KMS-11 (cell line): Measurements from ENCODE around the gene DRC7.
"Not testable (repeated sequence)": the region's sequence is repeated elsewhere in the genome, so short reads cannot be mapped to it uniquely, and the experiment has no call there.

Experiments used
- H2AFZ ChIP-seq: fragments of 200-600 bp; sonication (generic); 2 replicates; pipeline ENCODE4 v1.6.1; 2016; ENCODE audit warnings: antibody characterized with exemption, mixed run types, low read depth
- H3K27ac ChIP-seq: fragments of 200-600 bp; sonication (generic); 2 replicates; pipeline ENCODE4 v1.6.1; 2016; ENCODE audit warnings: mild to moderate bottlenecking, mixed run types
- H3K27me3 ChIP-seq: fragments of 200-600 bp; sonication (generic); 2 replicates; pipeline ENCODE4 v1.6.1; 2017; ENCODE audit warnings: mild to moderate bottlenecking, low read depth, mixed run types, moderate library complexity; ENCODE audit not compliant: insufficient read depth
- H3K36me3 ChIP-seq: fragments of 200-600 bp; sonication (generic); 2 replicates; pipeline ENCODE4 v1.6.1; 2017; ENCODE audit warnings: mild to moderate bottlenecking, mixed run types; ENCODE audit not compliant: insufficient read depth
- H3K4me1 ChIP-seq: fragments of 200-600 bp; sonication (generic); 2 replicates; pipeline ENCODE4 v1.6.1; 2016; ENCODE audit warnings: mild to moderate bottlenecking, low read depth, mixed run types; ENCODE audit not compliant: poor library complexity, severe bottlenecking
- H3K4me2 ChIP-seq: fragments of 200-600 bp; sonication (generic); 2 replicates; pipeline ENCODE4 v1.7.0; 2016; ENCODE audit warnings: mild to moderate bottlenecking, mixed run types
- H3K4me3 ChIP-seq: fragments of 200-600 bp; sonication (generic); IDR thresholded peaks from 2 replicates; pipeline ENCODE4 v1.6.1; 2017; ENCODE audit warnings: low read depth, low read length, mixed read lengths; ENCODE audit not compliant: insufficient read depth
- H3K79me2 ChIP-seq: fragments of 200-600 bp; sonication (generic); 2 replicates; pipeline ENCODE4 v1.6.1; 2016; ENCODE audit warnings: low read depth, mixed run types; ENCODE audit not compliant: insufficient read depth
- H3K9ac ChIP-seq: fragments of 200-600 bp; sonication (generic); 2 replicates; pipeline ENCODE4 v1.6.1; 2016; ENCODE audit warnings: mild to moderate bottlenecking, mixed run types
- H4K20me1 ChIP-seq: fragments of 200-600 bp; sonication (generic); 2 replicates; pipeline ENCODE4 v1.6.1; 2016; ENCODE audit warnings: mild to moderate bottlenecking, mixed run types; ENCODE audit not compliant: insufficient read depth
- TF ChIP-seq, protein P1 (sequence below): fragments of 200-600 bp; sonication (generic); conservative IDR thresholded peaks from 2 replicates; pipeline ENCODE4 v1.6.1; 2017; ENCODE audit warnings: low read depth, mild to moderate bottlenecking, antibody characterized with exemption, low read length, moderate library complexity, mixed read lengths

DRC7 gene

GRCh38 chr16:57668630-57669475, 25.8 kb upstream of the DRC7 start:
- TF ChIP-seq, protein P1, sequence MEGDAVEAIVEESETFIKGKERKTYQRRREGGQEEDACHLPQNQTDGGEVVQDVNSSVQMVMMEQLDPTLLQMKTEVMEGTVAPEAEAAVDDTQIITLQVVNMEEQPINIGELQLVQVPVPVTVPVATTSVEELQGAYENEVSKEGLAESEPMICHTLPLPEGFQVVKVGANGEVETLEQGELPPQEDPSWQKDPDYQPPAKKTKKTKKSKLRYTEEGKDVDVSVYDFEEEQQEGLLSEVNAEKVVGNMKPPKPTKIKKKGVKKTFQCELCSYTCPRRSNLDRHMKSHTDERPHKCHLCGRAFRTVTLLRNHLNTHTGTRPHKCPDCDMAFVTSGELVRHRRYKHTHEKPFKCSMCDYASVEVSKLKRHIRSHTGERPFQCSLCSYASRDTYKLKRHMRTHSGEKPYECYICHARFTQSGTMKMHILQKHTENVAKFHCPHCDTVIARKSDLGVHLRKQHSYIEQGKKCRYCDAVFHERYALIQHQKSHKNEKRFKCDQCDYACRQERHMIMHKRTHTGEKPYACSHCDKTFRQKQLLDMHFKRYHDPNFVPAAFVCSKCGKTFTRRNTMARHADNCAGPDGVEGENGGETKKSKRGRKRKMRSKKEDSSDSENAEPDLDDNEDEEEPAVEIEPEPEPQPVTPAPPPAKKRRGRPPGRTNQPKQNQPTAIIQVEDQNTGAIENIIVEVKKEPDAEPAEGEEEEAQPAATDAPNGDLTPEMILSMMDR: no peak
- Histone ChIP-seq H3K27me3 (peaks cover 5% of the 10 kb centered on the region; the same call in 1 of the 2 replicates), H3K4me3 (no peak overlapping the region), H3K27ac (no peak overlapping the region), H3K9ac (no peak overlapping the region), H3K4me2 (no peak overlapping the region), H3K79me2 (no peaks in the 10 kb centered on the region), H3K4me1 (no peaks in the 10 kb centered on the region), H3K36me3 (no peaks in the 10 kb centered on the region), H2AFZ (no peak overlapping the region), H4K20me1 (no peaks in the 10 kb centered on the region)

DNA sequence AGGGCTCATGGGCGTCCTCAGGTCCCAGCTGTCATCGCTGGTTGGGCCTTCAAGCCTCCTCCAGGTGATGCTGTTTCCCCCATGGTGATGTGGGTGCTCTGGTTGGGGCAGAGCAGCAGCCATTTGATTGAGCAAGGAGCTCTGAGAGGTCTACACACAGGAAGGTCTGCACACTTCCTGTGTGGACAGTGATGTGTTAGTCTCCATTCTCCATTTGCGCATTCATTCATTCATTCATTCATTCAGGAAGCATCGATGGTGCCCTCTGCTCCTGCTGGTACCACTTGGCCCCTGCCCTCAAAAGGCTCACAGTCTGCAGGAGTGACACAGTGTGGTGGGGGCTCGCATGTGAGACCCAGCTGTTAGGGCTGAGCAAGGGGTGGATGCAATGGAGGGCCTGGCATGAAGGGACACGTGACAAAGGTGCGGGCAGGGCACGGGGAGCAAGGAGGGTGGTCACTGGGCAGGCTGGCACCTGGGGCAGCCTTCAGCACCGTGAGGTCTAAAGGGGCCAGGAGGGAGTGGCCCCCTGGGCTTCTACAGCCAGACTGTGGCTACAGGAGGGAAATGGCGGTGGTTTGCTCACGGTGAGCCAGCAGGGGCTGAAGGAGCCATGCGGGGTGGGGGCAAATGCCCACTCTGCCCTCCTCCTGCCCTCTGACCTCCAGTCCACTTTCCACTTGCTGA, 25.0 kb upstream of the DRC7 start:
- TF ChIP-seq, protein P1: no peak
- no peak overlapping the region for H3K9ac ChIP-seq
- no peaks in the 10 kb centered on the region for H3K79me2 ChIP-seq
- no peak overlapping the region for H3K27ac ChIP-seq
- no peak overlapping the region for H3K4me3 ChIP-seq
- no peaks in the 10 kb centered on the region for H4K20me1 ChIP-seq
- H3K4me2 ChIP-seq: no peak overlapping the region
- no peaks in the 10 kb centered on the region for H3K4me1 ChIP-seq
- no peaks in the 10 kb centered on the region for H3K36me3 ChIP-seq
- peaks cover 5% of the 10 kb centered on the region; the same call in 1 of the 2 replicates for H3K27me3 ChIP-seq
- no peak overlapping the region for H2AFZ ChIP-seq

DNA sequence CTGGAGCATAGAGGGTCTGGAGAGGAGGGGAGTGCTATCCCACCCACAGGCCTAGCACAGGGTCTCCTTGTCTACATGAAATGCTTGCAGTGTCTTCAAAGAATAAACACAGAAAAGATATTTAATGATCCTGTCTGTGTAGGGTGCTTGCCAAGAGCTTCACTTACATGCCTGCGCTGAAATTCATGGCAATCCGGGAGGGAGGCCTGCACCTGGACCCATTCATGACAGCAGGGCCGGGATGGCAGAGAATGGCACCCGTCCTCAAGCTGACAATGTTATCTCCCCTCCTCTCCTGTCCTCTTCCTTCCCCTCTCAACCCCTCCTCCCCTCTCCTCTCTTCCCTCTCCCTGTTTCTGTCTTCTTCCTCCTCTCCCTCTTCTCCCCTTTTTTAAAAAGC, 24.4 kb upstream of the DRC7 start:
- TF ChIP-seq, protein P1: no peak
- Histone ChIP-seq H3K79me2 (no peaks in the 10 kb centered on the region), H3K4me1 (no peaks in the 10 kb centered on the region), H3K4me2 (no peak overlapping the region), H2AFZ (no peak overlapping the region), H3K9ac (no peak overlapping the region), H3K27ac (no peak overlapping the region), H3K27me3 (peaks cover 8% of the 10 kb centered on the region; the same call in 1 of the 2 replicates), H3K36me3 (no peaks in the 10 kb centered on the region), H3K4me3 (no peak overlapping the region), H4K20me1 (no peaks in the 10 kb centered on the region)

DNA sequence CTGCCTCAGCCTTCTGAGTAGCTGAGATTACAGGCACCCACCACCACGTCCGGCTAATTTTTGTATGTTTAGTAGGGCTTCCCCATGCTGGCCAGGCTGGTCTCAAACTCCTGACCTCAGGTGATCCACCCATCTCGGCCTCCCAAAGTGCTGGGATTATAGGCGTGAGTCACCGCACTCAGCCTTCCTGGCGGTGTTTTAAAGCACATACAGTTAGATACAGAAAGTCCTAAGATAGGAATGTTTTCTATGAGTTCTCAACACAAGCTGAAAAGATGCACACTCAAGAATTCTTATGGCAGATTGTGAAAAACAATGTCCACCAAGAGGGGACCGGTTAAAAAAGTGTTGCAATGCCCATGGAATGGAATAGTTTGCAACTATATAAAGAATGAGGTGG, 23.2 kb upstream of the DRC7 start:
- H4K20me1 ChIP-seq, H3K4me3 ChIP-seq, H3K4me2 ChIP-seq, H2AFZ ChIP-seq, H3K4me1 ChIP-seq, H3K27ac ChIP-seq, H3K79me2 ChIP-seq, H3K9ac ChIP-seq, H3K36me3 ChIP-seq: not testable (repeated sequence)
- peaks cover 11% of the 10 kb centered on the region; the same call in 1 of the 2 replicates for H3K27me3 ChIP-seq
